ENCODE results near the gene KIZ.

DNA sequence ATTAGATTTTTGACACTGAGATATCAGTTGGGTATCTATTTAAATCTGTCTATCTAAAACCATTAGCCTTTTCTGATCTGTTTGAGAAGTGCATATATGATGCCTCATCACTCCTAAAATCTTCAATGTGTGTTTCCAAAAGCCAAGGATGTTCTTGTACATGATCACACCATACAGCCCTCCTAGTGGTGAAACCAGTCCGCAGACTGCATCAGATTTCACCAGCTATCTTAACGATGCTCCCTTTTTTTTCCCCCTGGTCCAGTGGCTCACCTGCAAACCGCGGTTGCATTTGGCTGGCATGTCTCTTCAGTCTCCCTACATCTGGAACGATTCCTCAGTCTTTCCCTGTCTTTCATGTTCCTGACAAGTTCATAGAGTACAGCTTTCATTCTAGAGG, 4.0 kb downstream of the KIZ start:
- TF ChIP-seq CTCF (IDR thresholded peaks at IDR 0.05), result no peak
- no peak for TF ChIP-seq POLR2A (IDR thresholded peaks at IDR 0.05)
